GM19467 (cell line): ENCODE measurements around the gene HOXD11.

Experiments
- ATAC-seq: cut with Tn5 transposase; IDR thresholded peaks from one replicate; pipeline ENCODE4 v1.9.1; 2021; ENCODE audit warnings: mild to moderate bottlenecking, moderate library complexity; ENCODE audit not compliant: unreplicated experiment

The HOXD11 gene

DNA sequence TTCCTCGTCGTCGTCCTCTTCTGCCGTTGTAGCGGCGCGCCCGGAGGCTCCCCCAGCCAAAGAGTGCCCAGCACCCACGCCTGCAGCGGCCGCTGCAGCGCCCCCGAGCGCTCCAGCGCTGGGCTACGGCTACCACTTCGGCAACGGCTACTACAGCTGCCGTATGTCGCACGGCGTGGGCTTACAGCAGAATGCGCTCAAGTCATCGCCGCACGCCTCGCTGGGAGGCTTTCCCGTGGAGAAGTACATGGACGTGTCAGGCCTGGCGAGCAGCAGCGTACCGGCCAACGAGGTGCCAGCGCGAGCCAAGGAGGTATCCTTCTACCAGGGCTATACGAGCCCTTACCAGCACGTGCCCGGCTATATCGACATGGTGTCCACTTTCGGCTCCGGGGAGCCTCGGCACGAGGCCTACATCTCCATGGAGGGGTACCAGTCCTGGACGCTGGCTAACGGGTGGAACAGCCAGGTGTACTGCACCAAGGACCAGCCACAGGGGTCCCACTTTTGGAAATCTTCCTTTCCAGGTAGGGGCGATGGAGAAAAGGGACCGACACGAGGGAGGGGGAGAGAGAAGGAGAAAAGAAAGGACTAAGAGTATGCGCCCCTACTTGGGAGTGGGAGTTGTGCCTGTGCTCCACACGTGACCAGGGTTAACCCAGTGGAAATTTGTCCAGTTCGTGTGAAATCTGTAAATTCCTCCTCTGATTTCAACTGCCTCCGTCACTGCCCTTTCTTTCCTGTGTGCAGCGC, 13.8 kb upstream of the HOXD11 start:
- no peak for ATAC-seq

DNA sequence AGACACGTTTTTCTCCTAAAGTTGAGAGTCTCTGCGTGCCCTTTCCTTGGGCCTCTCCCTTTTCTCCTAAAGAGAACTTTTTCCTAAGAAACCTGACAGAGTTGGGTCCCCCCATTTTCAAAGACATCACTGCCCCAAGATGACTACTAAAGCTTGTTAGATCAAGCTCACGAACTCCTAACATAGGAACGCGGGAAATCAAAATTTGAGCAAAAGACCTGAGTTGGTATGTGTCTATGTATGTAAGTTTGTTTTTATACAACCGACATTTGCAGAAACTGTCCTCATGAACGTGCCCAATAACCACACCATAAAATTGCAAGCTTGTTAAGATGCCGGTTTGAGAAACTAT, 13.2 kb upstream of the HOXD11 start:
- ATAC-seq = no peak

DNA sequence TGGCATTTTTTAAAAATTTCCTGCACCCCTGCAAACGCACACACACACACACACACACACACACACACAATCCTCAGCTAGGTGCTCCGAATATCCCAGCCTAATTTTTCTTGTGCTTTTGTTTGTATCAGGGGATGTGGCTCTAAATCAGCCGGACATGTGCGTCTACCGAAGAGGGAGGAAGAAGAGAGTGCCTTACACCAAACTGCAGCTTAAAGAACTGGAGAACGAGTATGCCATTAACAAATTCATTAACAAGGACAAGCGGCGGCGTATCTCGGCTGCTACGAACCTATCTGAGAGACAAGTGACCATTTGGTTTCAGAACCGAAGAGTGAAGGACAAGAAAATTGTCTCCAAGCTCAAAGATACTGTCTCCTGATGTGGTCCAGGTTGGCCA, 12.7 kb upstream of the HOXD11 start:
- no peak for ATAC-seq

DNA sequence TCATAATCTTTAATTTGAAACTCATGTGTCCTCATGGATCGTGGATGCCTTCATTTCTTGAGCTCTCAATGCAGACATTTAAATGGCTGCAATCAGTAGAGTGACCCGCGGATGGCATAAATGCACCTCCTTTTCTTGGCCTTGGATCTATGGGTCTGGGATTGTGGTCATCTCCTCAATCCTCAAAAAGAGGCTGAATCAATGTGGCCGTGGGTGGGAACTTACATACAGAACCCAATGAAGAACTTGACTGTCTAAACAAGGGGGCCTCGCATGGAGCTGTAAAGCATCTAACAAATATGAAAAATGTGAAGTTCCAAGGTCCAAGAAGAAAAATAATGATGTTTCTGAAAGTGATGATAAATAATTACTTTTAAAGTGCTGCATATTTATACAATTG, 11.7 kb upstream of the HOXD11 start:
- no peak for ATAC-seq

- ATAC-seq = no peak
Observed at GRCh38 chr2:176096243-176096985, 10.7 kb upstream of the HOXD11 start.

- ATAC-seq = peak; percentile 85
Observed at GRCh38 chr2:176096986-176097819, 9.9 kb upstream of the HOXD11 start.

DNA sequence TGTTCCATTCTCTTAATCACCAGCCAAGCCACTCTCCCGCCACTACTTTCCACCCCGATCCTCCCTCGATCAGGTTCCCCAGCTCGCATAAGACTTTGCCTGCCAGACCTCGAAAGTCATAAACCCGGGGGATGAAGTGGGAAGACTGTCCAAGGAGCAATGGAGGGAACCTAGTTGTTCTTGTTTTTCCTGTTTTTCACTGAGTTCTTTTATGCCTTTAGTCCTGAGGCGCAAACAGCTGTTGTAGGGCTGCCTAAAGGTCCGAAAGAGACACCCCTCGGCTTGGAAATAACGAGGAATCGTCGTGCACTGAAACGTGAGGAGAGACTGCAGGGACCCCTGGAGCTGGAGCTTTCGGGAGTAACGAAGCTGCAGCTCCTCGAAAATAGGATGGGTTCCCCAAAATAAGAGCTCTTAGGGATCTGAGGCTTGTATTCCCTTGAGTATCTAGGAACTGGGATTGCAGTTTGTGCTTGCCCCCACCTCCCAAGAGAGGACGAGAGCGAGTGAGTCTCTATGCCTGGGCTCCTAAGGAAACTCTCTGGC, 9.2 kb upstream of the HOXD11 start:
- no peak for ATAC-seq

DNA sequence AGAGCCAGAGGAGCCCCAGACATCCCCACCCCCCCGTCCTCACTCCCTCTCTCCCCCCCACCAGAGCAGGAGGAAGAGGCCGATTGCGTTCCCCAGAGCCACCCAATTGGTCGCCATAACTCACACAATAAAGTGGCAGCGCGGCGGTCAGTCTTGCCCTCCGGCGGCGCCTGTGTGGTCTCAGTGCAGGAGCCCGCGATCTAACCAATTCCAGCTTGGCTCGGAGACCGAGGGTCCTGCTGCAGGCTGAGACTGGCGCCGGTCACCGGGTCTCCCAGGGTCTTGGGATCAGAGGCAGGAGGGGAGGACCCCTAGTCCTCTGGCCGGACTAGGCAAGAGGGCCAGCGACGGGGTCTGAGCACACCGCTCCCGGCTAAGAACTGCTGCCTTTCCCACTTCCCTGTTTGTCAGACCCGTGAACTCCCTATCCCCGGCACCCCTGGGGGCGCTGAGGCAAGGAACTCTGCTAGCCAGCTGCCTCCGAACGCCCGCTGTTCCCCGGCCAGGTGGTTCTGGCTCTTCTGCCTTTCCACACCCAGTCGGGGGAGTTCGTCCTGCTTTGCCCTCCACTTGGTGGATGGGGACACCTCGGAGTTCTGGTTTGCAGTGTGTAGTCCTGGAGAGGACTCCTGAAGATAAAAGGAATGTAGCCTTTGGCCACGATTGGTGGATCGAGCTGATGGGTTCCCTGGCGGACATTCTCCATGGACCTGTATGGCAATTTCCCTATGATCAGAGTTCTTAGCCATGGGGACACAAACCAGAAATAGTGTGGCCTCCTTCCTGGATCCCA, 8.5 kb upstream of the HOXD11 start:
- no peak for ATAC-seq

DNA sequence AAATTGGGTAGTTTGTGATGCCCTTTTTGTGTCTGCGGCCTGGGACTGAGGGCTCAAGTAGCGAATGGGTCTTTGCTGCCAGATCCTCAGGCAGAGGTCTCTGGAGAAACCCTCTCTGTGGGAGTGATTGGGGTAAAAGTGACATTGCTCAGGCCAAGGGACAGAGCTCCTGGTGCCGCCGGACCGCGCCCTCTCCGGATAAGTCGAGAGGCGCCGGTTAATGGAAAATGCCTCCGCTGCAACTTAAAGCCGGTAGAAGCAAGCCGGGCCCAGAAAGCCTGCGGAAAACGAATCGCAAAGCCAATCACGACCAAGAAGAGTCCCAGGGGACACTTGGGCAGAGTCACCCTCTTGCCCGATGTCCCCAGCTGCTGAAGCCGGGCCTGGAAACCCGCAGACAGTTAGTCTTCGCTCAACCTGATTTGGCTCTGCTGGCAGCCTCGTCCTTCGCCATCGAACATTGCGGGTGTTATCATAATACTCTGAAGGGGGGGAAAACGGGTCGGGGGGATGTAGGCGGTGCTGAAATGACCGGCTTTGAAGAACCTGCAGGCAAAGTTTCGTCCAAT, 7.8 kb upstream of the HOXD11 start:
- no peak for ATAC-seq

DNA sequence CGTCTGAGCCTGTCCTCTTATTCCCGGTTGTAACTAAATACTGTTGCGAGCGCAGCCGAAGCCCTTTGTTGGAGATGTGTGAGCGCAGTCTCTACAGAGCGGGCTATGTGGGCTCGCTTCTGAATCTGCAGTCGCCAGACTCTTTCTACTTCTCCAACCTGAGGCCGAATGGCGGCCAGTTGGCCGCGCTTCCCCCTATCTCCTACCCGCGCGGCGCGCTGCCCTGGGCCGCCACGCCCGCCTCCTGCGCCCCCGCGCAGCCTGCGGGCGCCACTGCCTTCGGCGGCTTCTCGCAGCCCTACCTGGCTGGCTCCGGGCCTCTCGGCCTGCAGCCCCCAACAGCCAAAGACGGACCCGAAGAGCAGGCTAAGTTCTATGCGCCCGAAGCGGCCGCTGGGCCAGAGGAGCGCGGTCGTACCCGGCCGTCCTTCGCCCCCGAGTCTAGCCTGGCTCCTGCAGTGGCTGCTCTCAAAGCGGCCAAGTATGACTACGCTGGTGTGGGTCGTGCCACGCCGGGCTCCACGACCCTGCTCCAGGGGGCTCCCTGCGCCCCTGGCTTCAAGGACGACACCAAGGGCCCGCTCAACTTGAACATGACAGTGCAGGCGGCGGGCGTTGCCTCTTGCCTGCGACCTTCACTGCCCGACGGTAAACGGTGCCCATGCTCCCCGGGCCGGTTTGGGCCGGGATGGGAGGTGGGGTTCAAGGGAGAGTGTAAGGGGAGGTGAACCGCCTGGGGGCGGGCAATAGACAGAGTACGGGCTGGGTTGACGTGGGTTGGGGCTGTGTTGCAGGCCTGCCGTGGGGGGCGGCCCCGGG, 7.1 kb upstream of the HOXD11 start, which contains the start of gene HOXD12:
Gene HOXD12 (plus strand): TSS at position 68 of the 819 bp plus-strand sequence. CDS start 7 bp downstream, at position 75.
- ATAC-seq = no peak

DNA sequence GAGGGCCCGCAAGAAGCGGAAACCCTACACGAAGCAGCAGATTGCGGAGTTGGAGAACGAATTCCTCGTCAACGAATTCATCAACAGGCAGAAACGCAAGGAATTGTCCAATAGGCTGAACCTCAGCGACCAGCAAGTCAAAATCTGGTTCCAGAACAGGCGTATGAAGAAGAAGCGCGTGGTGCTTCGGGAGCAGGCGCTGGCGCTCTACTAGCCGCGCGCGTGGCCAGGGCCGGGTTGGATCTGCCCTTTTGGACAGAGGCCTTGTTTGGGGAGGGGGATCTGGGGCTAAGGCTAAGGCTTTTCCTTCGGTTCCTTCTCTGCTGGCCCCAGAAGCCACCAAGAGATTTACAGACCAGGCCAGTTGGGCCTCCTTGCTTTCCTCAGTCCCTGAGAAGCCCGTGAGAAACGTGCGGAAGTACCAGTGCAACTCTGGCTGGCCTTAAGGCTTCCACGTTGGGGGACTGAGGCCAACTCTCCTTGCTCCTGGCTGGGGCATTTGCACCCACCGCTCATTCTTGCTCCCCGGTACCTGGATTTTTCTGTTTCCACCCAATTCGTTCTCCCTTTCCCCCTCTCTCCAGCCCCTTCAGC, 6.4 kb upstream of the HOXD11 start:
- ATAC-seq = no peak

- ATAC-seq = no peak
Observed at GRCh38 chr2:176101216-176101830, 5.8 kb upstream of the HOXD11 start.

DNA sequence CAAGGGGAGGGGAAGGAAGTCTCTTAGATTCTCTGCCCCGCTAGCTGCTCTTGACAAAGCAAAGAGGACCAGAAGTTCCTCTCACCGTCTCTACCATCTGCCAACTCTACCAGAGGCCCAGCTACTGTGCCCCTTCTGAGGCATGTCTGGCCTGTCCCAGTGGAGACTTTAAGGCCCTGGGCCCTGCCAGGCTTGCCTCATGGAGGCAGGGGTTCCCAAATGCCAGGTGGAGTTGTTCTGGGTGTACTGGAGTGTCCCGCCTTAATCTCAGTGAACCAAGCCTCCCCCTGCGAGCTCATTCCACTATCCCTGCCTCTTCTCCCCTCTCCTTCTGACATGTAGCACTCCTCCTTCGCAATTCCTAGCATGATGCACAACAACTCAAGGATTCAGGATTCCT, 5.2 kb upstream of the HOXD11 start:
- ATAC-seq = no peak

DNA sequence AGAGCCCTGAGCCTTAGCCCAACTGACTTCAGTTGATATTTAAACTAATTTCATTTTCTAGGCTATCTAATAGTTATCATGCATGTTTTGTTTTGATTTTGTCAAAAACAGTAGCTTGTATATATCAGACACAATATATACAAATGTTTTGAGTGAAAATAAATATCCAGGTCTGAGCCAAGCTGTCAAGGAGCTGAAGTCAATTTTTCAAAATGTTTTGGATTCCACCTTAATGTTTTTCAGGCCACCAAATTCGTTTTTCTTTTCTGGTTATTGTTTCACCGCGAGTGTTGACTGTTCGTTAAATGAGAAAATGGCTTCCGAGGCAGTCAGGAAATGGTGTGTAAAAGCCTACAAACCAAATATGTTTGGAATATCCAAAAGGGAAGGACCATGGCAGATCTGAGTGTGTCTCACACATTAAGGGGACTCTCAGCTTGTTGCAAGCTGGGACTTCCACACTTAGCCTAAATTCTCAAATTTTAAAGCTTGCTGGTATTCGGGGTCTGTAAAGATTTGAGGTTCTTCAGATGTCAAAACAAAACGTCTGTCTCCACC, 4.7 kb upstream of the HOXD11 start:
- no peak for ATAC-seq

GRCh38 chr2:176103194-176103593, 3.9 kb upstream of the HOXD11 start:
- no peak for ATAC-seq

- no peak for ATAC-seq
Observed at GRCh38 chr2:176103742-176104315, 3.3 kb upstream of the HOXD11 start.

DNA sequence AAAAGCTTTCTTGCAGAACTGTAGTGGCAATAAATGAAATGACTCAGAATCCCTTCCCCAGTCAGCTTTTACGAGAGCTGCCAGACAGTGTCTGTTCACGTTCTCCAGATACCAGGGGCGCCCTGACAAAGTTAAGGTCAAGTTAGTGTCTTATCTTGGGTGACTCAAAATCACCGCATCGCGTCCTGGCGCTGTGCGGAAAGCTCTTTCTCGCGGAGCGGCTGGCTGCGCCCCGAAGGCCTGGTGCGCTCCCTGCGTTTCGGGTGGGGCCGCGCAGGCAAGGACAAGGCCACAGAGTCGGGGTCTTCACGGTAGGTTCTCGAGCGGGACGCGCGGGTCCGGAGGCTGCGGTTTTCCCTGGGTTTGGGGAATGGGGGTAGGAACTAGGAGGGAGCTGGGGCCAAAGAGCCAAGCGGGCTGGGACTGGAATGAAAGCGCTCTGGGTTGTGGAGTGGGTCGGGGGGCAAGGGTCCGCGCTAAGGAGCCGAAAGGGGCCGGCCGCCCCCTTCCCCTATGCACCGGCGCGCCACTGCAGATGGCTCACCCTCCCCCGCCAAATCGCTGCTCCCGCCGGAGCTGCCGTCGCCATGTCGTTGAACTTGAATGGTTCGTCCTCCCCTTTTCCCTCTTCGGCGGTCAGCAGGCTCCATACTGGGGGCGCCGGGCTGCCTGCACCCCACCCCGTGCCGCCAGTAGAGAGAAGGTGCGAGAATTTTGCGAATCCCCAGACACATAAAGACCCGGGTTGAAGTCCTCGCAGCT, 2.6 kb upstream of the HOXD11 start:
- ATAC-seq = no peak
